Fibroblast of upper back skin (primary cell): ENCODE measurements around the gene RPRD1B.

Experiments used
- DNase-seq: peaks from one replicate; pipeline ENCODE4 v3.0.0-alpha.2; 2013

Gene RPRD1B

GRCh38 chr20:38125157-38126056 is 91.9 kb downstream of the RPRD1B start:
- no peak for DNase-seq

DNA sequence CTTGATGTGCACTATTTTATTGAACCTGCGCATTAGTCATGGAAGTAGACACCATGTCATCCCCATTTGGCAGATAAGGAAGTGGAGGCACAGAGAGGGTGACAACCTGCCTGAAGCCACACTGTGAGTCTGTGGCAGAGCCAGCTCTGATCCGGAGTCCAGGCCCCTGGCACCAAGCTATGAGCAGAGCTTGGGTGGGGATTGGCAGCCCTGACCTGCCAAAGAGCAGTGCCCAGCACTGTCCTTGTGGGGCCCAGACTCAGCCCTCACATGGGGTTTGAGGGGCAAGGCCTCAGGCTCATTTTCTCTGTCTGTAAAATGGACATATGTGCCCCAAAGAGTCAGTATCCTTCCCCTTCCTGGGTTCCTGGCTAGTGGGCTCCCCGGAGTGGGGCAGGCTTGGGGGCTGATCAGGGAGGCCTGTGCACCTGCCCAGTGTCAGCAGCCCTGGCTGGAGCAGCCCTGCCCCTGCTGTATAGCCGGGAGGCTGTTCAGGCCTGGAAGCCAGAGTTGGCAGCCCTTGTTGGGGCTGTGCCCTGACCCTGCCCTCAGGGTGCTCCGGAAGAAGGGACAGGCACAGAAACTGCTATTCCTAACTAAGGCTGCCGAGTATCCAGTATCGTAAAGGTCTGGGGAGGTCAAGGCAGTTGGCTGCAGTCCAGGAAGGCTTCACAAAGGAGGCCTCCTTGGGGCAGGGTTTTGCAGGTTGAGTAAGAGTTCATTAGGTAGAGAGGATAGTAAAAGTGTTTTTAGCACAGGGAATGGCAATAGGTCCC is 92.8 kb downstream of the RPRD1B start:
- no peak for DNase-seq

GRCh38 chr20:38126932-38127621 is 93.5 kb downstream of the RPRD1B start:
- peak; percentile 76 for DNase-seq

GRCh38 chr20:38127920-38128528 is 94.5 kb downstream of the RPRD1B start:
- DNase-seq = no peak

GRCh38 chr20:38128691-38129090 is 95.1 kb downstream of the RPRD1B start:
- DNase-seq = no peak

- DNase-seq = no peak
Measured at GRCh38 chr20:38129248-38129865, 95.8 kb downstream of the RPRD1B start.

DNA sequence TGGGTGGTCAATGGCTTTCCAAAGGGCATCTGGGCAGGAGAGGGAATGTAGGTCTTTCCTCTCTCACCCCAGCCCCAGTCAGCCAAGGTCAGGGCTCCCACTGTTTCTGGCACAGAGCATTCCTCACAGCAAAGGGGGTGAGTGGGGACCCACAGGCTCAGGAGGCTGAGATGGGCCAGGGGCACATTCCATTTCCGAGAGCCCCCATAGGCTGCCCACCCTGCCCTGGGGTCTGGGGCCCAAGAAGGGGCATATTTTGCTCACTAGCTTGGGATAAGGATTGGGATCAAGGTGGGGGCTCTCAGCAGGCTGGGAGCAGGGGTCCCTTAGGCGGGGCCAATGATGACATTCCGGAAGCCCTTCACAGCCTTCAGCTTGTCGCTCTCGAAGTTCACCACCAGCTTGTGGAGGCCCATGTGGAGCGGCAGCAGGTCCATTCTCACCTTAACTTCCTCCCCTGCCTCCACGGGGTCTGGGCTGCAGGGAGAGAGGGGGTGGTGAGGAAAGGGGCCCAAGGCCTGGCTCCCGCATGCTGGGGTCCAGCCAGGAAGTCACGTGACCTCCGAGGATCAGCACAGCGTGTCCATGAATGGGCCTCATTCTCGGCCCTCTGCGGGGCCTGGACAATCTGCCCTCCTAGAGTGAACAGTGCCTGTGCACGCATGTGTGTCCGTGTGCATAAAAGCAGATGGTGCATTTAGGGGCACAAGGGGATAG is 96.5 kb downstream of the RPRD1B start:
- no peak for DNase-seq

DNA sequence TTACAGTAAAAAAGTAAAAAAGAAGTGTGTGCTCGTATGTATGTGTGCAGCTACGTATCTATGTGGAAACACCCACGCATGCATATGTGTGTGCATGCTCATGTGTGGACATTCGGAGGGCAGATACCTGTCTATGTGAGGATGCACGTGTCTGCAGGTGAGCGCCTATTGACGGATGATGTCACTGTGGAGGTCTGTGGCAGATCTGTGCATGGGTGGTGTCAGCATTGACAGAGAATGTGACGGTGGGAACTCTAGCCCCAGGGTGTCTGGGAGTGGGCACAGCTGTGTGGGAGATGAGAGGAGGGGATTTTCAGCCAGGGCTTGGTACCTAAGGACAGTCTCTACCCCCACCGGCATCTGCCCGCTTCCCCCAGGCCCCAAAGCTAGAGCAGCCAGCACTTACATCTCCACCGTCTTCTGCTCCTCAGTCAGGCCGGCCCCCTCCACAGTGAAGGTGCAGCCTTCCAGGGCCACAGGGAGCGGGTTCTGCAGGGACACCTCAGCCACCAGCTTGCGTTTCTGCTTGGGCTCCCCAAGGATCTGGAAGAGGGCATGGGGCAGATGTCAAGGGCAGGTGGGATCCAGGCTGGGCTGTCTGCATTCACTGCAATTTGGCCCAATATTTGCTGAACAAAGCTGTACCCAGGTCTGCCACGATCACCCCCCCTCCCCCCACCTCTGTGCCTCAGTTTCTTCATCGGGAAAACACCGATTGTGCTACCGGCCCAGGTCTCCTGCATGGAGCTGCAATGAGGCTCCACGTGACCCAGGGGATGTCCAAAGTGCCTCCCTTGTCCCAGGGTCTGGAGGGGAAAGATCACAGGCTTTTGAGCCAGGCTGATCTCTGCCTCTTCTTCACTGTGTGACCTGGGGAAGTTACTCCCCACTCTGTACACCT is 97.4 kb downstream of the RPRD1B start:
- no peak for DNase-seq

GRCh38 chr20:38131588-38132121 is 98.1 kb downstream of the RPRD1B start:
- DNase-seq = no peak

- no peak for DNase-seq
Measured at GRCh38 chr20:38132156-38132909, 98.8 kb downstream of the RPRD1B start.

GRCh38 chr20:38132910-38133501 is 99.5 kb downstream of the RPRD1B start:
- DNase-seq = no peak

GRCh38 chr20:38133680-38134426 is 100.3 kb downstream of the RPRD1B start:
- DNase-seq = no peak

GRCh38 chr20:38134427-38135270 is 101.1 kb downstream of the RPRD1B start:
- DNase-seq = peak; percentile 63

- no peak for DNase-seq
Measured at GRCh38 chr20:38135271-38135650, 101.7 kb downstream of the RPRD1B start.

GRCh38 chr20:38135651-38136420 is 102.3 kb downstream of the RPRD1B start:
- no peak for DNase-seq

DNA sequence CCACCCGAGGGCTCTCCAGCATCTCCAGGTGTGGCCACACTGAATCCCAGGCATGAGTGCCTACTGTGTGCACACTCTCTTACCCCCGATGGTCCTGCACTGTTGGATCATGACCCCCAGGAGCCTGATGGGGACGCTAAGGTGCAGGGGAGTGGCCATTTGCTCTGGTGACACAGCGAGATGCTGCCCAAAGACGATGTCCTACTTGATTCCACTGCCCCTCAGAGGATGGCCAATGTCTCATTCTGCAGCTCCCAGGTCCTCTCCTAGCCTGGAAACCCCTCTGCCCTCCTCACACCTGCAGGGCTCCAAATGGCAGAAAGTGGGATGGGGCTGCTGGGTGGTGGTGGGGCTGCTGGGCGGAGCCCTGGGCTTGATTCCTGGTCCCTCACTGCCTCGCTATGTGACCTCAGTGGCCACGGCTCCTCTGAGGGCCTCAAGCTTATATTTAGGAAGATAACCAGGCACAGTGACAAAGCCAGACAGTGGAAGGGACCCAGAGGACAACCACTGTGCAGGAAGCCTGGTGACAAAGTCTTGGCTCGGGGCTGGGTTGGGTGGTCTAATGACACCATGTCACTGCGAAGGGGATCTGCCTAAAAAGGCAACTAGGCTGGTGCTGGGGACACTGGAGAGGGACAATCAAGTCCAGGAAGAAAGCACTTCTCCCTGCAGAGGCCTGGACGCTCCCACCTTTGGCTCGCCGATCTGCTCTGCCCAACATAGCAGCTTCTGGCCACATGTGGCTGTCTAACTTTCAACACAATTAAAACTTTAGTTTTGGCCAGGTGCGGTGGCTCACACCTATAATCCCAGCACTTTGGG is 103.1 kb downstream of the RPRD1B start:
- DNase-seq = no peak
